HG03354 (cell line): Measurements from ENCODE around the gene SPATA25.

Source experiments
- ATAC-seq: cut with Tn5 transposase; IDR thresholded peaks from one replicate; pipeline ENCODE4 v1.9.1; 2021; ENCODE audit warnings: mild to moderate bottlenecking; ENCODE audit not compliant: unreplicated experiment, poor library complexity, severe bottlenecking

The SPATA25 gene

GRCh38 chr20:45845452-45845851 is 42.0 kb downstream of the SPATA25 start:
- no peak for ATAC-seq

DNA sequence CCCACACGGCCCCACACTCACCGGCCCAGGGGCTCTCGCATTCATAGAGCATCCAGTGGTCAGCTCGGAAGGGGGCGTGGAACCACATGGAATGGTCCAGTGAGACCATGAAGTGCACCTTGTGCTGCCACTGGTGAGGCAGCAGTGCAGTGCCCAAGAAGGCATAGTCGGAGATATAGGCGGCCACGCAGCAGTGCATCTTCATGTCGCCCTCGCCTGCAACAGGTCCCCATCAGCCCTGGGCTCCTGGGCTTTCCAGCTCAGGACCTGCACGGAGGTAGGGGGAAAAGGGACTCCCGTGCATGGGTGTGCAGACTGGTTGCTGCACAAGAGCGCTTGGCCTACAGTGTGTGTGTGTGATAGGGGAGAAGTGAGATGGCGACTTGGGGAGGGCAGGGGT is 43.9 kb downstream of the SPATA25 start:
- ATAC-seq = no peak

- peak; percentile 57 for ATAC-seq
Observed at GRCh38 chr20:45842169-45842812, 45.1 kb downstream of the SPATA25 start.

DNA sequence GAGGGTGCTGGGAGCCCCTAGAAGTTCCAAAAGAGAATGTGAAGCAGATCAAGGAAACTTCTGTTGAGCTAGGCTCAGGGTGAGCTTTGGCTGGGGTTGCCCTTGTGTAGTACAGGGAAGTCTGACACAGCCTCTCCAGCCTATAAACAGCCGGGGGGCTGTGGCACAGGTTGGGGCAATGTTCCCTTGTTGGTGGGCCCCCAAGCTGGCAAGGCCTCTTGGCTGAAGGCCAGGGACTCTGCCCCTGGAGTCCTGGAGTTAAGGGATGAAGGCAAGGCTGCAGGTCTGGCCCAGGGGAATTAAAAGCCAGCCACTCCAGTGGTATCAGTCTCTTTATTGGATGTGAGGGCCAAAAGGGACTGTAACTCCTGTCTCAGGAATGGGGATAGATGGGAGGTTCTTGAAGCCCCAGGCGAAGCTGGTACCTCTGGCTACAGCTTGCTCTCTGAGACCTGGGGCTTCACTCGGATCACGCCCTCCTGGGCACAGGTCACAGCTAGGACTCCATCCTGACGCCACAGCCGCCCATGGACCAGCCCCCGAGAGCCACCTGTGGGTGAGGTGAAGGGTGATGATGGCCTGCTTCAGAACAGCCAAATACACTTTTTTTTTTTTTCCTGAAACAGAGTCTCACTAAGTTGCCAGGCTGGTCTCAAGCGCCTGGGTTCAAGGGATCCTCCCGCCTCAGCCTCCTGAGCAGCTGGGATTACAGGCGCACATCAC is 45.9 kb downstream of the SPATA25 start:
- no peak for ATAC-seq

DNA sequence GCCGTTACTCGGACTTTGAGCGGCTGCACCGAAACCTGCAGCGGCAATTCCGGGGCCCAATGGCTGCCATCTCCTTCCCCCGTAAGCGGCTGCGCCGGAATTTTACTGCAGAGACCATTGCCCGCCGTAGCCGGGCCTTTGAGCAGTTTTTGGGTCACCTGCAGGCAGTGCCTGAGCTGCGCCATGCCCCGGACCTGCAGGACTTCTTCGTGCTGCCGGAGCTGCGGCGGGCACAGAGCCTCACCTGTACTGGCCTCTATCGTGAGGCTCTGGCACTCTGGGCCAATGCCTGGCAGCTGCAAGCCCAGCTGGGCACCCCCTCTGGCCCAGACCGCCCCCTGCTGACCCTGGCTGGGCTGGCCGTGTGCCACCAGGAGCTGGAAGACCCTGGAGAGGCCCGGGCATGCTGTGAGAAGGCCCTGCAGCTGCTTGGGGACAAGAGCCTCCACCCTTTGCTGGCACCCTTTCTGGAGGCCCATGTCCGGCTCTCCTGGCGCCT is 46.7 kb downstream of the SPATA25 start:
- no peak for ATAC-seq

DNA sequence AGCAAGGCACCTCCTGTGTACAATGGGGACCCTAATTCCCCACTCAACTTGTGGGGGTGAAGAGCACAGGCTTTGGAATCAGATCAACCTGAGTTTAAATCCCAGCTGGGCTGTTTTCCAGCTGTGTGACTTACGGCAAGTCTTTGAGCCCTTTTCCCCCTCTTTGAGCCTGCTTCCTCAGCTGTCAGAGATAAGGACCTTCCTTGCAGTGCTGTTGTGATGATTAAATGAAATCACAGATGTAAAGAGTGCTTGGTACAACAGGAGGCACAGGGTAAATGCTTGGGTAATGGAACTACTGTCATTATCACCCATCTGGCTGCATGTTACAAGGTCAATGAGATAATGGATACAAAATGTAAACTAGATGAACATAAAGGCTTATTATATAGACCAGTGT is 50.6 kb downstream of the SPATA25 start:
- ATAC-seq = no peak
